ENCODE measurements around the gene IGSF23. TPM values are rescaled to one million over a fixed set of nuclear protein-coding genes. Genes with fewer than 3 reads are reported as not detected.
A peak's percentile ranks its signal among the peaks of the same experiment; 100 is the strongest.

IGSF23 gene
- total RNA-seq, 1 experiment from 2014 or later: not detected

DNA sequence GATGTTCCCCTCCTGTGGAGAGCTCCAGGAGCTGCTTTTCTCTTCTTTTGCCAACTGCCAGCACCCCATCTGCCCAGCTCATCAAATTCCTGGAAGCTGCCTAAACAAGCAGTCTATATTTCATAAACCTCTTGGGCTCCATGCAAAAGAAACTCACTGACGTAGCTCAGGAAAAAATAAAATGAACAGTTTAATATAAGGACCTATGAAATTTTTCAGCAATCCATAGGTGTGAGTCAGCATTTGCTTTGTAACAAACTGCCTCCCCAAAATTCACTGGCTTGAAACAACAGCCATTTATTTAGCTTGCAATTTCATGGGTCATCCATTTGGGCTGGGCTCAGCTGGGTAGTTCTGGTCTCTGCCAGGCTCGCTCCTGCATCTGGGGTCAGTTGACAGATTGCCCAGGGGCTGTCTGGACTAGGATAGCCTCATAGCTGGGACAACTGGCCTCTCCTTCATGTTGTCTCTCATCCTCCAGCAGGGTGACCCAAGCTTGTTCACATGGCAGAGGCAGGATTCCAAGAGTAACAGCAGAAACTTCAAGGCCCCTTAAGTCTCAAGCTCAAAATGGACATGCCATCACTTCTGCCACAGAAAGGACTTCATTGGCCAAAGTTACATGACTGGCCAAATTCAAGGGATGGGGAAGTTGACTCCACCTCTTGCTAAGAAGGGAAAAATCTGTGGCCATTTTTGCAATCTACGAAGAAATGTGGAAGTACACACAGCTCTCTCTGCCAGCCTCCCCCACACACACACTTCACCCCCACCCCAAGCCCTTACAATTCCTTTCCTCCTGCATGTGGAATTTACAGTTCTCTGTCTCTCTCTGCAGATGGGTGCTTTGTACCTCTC, 22.4 kb downstream of the IGSF23 start:
- Histone ChIP-seq H3K27me3 (ENCODE audit: control insufficient read depth, insufficient read depth, low read length) (no peaks in the 10 kb centered on the region), H3K36me3 (replicated peaks; ENCODE audit: control insufficient read depth, insufficient read depth, low read length) (no peaks in the 10 kb centered on the region)
- no peak for DNase-seq

GRCh38 chr19:44636439-44637389, 23.4 kb downstream of the IGSF23 start:
- Histone ChIP-seq H3K36me3 (replicated peaks; ENCODE audit: control insufficient read depth, insufficient read depth, low read length) (no peaks in the 10 kb centered on the region), H3K27me3 (ENCODE audit: control insufficient read depth, insufficient read depth, low read length) (no peaks in the 10 kb centered on the region), H3K4me3 (ENCODE audit: insufficient read depth, low read depth, low read length) (no peak overlapping the region)
- DNase-seq: no peak

More for the DNA sequence above, 22.4 kb downstream of the IGSF23 start:
- no peak overlapping the region for H3K4me3 ChIP-seq (ENCODE audit: insufficient read depth, low read depth, low read length)

- Histone ChIP-seq H3K27me3 (ENCODE audit: control insufficient read depth, insufficient read depth, low read length) (no peaks in the 10 kb centered on the region), H3K4me3 (ENCODE audit: insufficient read depth, low read depth, low read length) (no peak overlapping the region), H3K36me3 (replicated peaks; ENCODE audit: control insufficient read depth, insufficient read depth, low read length) (no peaks in the 10 kb centered on the region)
- DNase-seq: no peak
Measured at GRCh38 chr19:44637390-44637764, 24.0 kb downstream of the IGSF23 start.

GRCh38 chr19:44640518-44640917, 27.2 kb downstream of the IGSF23 start:
- no peak for DNase-seq
- Histone ChIP-seq H3K27me3 (ENCODE audit: control insufficient read depth, insufficient read depth, low read length) (peaks cover 4% of the 10 kb centered on the region; the same call in 1 of the 2 replicates), H3K36me3 (replicated peaks; ENCODE audit: control insufficient read depth, insufficient read depth, low read length) (no peaks in the 10 kb centered on the region), H3K4me3 (ENCODE audit: insufficient read depth, low read depth, low read length) (no peak overlapping the region)

DNA sequence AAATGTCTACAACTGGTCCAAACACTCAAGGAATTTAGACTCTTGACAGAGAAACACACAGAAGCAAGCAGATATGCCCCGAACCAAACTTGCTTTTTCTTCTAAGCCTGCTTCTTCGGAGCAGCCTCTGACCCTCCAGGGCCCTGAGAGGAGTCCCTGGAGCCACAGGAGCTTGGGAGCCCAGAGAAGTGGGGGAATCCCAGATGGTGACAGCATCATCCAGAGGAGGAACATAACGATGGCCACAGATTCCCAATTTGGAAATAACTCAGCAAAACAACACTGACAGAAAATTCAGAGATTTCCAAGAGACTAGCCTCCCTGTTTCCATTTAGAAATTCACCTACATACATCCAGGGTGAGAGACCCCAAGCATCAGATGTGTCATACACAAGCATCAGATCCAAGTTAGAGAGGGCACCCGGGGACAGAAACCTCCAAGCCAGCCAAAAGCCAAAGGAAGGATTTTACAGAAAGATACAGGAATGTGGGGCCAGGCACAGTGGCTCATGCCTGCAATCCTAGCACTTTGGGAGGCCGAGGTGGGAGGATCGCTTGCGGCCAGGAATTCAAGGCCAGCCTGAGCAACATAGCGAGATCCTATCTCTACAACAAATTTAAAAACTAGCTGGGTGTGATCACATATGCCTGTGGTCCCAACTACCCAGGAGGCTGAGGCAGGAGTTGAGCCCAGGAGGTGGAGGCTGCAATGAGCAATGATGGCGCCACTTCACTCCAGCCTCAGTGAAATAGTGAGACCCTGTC, 28.3 kb downstream of the IGSF23 start:
- Histone ChIP-seq H3K36me3 (replicated peaks; ENCODE audit: control insufficient read depth, insufficient read depth, low read length) (no peaks in the 10 kb centered on the region), H3K27me3 (ENCODE audit: control insufficient read depth, insufficient read depth, low read length) (peaks cover 4% of the 10 kb centered on the region; the same call in 1 of the 2 replicates), H3K4me3 (ENCODE audit: insufficient read depth, low read depth, low read length) (no peak overlapping the region)
- DNase-seq: no peak

DNA sequence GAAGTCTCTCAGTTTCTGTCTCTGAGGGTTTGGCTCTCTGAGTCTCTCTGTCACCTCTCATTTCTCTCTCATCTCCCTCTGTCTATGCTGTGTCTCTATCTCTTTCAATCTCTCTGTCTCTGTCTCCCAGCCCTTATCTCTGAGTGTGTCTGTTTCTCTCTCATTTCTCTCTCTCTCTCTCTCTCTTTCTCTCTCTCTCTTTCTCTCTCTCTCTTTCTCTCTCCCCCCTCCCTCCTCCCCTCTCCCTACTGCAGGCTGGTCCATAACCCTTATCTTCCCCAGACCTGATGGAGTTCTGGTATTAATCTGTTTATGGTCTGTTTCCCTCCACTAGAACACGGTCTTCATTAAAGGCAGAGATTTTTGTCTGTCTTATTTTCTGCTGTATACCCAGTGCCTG, 29.0 kb downstream of the IGSF23 start:
- no peak for DNase-seq
- H3K27me3 ChIP-seq (ENCODE audit: control insufficient read depth, insufficient read depth, low read length): peaks cover 4% of the 10 kb centered on the region; the same call in 1 of the 2 replicates
- H3K36me3 ChIP-seq (replicated peaks; ENCODE audit: control insufficient read depth, insufficient read depth, low read length): no peaks in the 10 kb centered on the region
- H3K4me3 ChIP-seq (ENCODE audit: insufficient read depth, low read depth, low read length): no peak overlapping the region

DNA sequence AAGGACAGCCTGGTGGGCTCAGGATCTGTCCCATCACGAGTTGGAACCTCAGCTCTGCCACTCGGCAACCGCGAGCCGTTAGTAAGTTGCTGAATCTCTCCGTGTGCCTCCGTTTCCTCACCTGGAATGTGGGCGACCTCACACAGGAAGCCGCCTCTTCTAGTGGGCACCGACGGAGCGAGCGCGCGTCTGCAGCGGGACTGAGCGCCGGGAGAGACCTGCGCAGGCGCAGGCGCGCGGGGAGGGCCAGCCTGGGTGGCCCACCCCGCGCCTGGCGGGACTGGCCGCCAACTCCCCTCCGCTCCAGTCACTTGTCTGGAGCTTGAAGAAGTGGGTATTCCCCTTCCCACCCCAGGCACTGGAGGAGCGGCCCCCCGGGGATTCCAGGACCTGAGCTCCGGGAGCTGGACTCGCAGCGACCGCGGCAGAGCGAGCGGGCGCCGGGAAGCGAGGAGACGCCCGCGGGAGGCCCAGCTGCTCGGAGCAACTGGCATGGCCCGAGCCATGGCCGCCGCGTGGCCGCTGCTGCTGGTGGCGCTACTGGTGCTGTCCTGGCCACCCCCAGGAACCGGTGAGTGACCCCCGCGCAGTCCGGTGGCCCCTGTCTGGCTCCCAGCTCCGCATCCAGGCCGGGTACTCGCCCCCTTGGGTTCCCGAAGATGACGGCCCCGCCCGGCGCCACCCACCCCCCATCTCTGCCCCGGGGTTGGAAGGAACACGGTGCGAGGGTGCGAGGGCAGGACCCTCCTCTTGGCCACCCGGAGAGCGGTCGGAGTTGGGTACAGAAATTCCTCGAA, 30.4 kb downstream of the IGSF23 start, which contains the start of gene PVR:
TSS of gene PVR (plus strand) at position 306 of the 797 bp plus-strand sequence. CDS start at position 493, 187 bp downstream.
- H3K27me3 ChIP-seq (ENCODE audit: control insufficient read depth, insufficient read depth, low read length): peaks cover 4% of the 10 kb centered on the region; the same call in 1 of the 2 replicates
- peak within 1 kb of the TSS; percentile 85 for H3K4me3 ChIP-seq (ENCODE audit: insufficient read depth, low read depth, low read length)
- H3K36me3 ChIP-seq (replicated peaks; ENCODE audit: control insufficient read depth, insufficient read depth, low read length): peaks cover 6% of the 10 kb centered on the region
- DNase-seq: peak; percentile 89

DNA sequence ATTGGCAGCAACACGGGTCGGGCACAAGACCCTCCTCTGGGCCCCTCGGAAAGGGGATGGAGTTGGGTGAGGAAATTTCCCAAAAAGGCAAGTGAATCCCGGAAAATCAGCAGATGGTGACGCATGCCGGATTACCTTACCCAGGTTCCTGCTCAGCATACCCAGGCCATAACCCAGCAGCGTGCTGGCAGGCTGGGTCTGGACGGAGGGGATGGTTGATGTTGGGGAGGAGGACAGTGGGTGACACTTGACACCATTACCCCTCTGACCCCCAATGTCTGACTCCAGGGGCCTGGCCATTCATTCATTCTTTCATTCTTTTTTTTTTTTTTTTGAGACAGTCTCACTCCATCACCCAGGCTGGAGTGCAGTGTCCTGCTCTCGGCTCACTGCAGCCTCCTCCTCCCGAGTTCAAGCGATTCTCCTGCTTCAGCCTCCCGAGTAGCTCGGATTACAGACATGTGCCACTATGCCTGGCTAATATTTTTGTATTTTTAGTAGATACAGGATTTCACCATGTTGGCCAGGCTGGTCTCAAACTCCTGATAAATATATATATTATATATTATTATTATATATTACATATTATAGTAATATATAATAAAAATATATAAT, 31.1 kb downstream of the IGSF23 start:
- H3K27me3 ChIP-seq (ENCODE audit: control insufficient read depth, insufficient read depth, low read length): peaks cover 4% of the 10 kb centered on the region; the same call in 1 of the 2 replicates
- H3K4me3 ChIP-seq (ENCODE audit: insufficient read depth, low read depth, low read length): peak overlapping the region; percentile 85
- peak; percentile 78 for DNase-seq
- H3K36me3 ChIP-seq (replicated peaks; ENCODE audit: control insufficient read depth, insufficient read depth, low read length): peaks cover 7% of the 10 kb centered on the region

GRCh38 chr19:44645407-44646048, 32.2 kb downstream of the IGSF23 start:
- DNase-seq: no peak
- H3K36me3 ChIP-seq (replicated peaks; ENCODE audit: control insufficient read depth, insufficient read depth, low read length): peaks cover 13% of the 10 kb centered on the region
- no peak overlapping the region for H3K4me3 ChIP-seq (ENCODE audit: insufficient read depth, low read depth, low read length)

DNA sequence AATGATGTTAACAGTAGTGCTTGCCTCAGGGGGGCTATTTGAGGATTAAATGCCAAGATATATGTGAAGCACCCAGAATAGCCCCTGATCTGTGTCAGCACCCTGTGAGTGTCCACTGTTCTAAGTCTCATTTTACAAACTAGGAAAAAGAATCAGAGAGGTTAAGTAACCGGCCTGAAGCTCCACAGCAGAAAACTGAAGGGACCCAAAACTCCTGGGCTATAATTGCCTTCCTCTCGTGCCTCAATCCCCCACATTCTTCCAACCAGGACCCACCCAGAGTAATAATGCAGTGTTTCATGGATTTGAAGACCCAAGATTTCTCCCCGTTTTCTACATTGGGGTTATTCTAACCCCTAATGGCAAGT, 32.7 kb downstream of the IGSF23 start:
- Histone ChIP-seq H3K27me3 (ENCODE audit: control insufficient read depth, insufficient read depth, low read length) (peaks cover 4% of the 10 kb centered on the region; the same call in 1 of the 2 replicates), H3K36me3 (replicated peaks; ENCODE audit: control insufficient read depth, insufficient read depth, low read length) (peaks cover 15% of the 10 kb centered on the region), H3K4me3 (ENCODE audit: insufficient read depth, low read depth, low read length) (no peak overlapping the region)
- no peak for DNase-seq

More at GRCh38 chr19:44645407-44646048, 32.2 kb downstream of the IGSF23 start:
- peaks cover 4% of the 10 kb centered on the region; the same call in 1 of the 2 replicates for H3K27me3 ChIP-seq (ENCODE audit: control insufficient read depth, insufficient read depth, low read length)

DNA sequence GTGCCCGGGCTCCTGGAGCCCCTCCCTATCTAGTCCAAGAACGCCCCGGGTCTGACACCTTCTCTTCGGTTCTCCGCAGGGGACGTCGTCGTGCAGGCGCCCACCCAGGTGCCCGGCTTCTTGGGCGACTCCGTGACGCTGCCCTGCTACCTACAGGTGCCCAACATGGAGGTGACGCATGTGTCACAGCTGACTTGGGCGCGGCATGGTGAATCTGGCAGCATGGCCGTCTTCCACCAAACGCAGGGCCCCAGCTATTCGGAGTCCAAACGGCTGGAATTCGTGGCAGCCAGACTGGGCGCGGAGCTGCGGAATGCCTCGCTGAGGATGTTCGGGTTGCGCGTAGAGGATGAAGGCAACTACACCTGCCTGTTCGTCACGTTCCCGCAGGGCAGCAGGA, 33.8 kb downstream of the IGSF23 start:
- DNase-seq: no peak
- peaks cover 21% of the 10 kb centered on the region for H3K36me3 ChIP-seq (replicated peaks; ENCODE audit: control insufficient read depth, insufficient read depth, low read length)
- H3K27me3 ChIP-seq (ENCODE audit: control insufficient read depth, insufficient read depth, low read length): peaks cover 4% of the 10 kb centered on the region; the same call in 1 of the 2 replicates
- H3K4me3 ChIP-seq (ENCODE audit: insufficient read depth, low read depth, low read length): no peak overlapping the region

- Histone ChIP-seq H3K27me3 (ENCODE audit: control insufficient read depth, insufficient read depth, low read length) (no peaks in the 10 kb centered on the region), H3K36me3 (replicated peaks; ENCODE audit: control insufficient read depth, insufficient read depth, low read length) (peaks cover 30% of the 10 kb centered on the region), H3K4me3 (ENCODE audit: insufficient read depth, low read depth, low read length) (no peak overlapping the region)
- DNase-seq: no peak
Measured at GRCh38 chr19:44648631-44649251, 35.4 kb downstream of the IGSF23 start.
